Activated T-cell treated with anti-CD3 and anti-CD28 coated beads, Interleukin-2, amount 50 U/mL, for 4 hours (primary cell): Measurements from ENCODE around the gene CELSR3. TPM values are rescaled to one million over a fixed set of nuclear protein-coding genes. Genes with fewer than 3 reads are reported as not detected.
A peak's percentile ranks its signal among the peaks of the same experiment; 100 is the strongest.

Experiments used
- ATAC-seq, 2 donors: fragments of 200-7000 bp; cut with Tn5 transposase; one replicate each; pipeline ENCODE4 v1.10.0; 2021
- DNase-seq: peaks from one replicate; pipeline ENCODE4 v3.0.0-alpha.2; 2020
- H3K27me3 Mint-ChIP-seq: one replicate; pipeline ENCODE4 v1.8.0; 2021; ENCODE audit warnings: low read depth, mixed read lengths
- H3K36me3 Mint-ChIP-seq: one replicate; pipeline ENCODE4 v1.8.0; 2022; ENCODE audit warnings: mixed read lengths; ENCODE audit not compliant: insufficient read depth
- H3K4me1 Mint-ChIP-seq: one replicate; pipeline ENCODE4 v1.8.0; 2021; ENCODE audit warnings: low read depth, mixed read lengths
- H3K4me3 Mint-ChIP-seq: one replicate; pipeline ENCODE4 v1.8.0; 2021; ENCODE audit warnings: mild to moderate bottlenecking, moderate library complexity, mixed read lengths
- H3K9me3 Mint-ChIP-seq: one replicate; pipeline ENCODE4 v1.8.0; 2021; ENCODE audit warnings: mixed read lengths
- total RNA-seq, 3 donors: library from RNA; stranded (reverse); gene quantifications; one replicate each; pipeline ENCODE4 v1.2.1, GENCODE V29; 2021

The CELSR3 gene
- total RNA-seq, 3 donors from 2014 or later = 11.0 to 15.0 (median 12.3) TPM

DNA sequence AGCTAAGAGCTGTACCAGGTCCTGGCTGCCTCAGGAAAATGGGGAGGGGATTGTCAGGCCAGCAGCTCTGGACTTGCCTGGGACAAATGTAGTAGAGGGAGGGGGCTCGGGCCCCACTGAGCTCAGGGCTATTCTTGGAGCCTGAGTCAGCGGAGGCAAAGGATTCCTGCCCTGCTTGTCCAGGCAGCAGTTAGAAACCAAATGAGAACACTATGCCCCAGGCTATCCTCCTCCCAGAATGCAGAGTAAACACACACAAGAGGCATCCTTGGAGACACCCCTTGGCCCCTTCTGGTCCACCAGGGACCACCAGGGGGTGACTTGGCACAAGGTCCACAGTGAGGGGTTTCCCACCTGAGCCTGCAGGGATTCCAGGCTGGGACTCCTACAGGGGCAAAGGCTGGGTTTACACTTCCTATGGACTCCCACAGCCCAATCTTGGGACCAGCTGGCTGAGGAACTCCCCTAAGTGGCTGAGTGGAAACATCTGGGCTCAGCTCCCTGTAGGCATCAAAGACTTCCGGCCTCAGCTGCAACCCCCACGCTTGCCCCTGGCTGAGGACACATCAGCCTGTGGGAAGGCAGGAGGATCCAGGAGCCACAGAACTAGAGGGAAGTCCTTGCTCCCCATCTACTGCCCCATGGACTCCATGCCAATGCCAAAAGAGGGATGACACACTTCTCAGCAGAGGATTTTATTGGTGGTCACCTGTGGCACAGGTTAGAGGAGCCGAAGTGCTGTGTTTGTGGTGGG, 64.2 kb downstream of the CELSR3 start:
- Mint-ChIP-seq H3K4me3 (no peak overlapping the region), H3K9me3 (no peaks in the 10 kb centered on the region), H3K4me1 (peaks cover 6% of the 10 kb centered on the region), H3K27me3 (peaks cover 18% of the 10 kb centered on the region), H3K36me3 (peaks cover 13% of the 10 kb centered on the region)
- ATAC-seq (no peak), DNase-seq (no peak)

DNA sequence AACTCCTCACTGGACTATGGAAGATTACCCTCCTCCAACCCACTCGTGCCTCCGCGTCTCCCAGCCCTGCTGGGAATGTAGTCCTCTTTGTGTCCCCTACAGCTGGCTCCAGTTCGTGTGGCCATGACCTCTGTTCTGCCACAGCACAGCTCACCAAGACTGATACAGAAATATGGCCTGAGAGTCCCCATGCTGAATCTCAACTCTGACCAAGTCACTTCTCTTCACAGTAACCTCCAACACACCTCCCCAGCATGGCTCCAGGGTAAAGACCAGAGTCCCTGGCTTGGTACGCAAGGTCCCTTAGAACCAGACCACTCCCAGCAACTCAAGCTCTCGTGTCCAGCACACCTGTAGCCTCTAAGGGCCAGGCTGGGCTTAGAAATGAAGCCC, 65.3 kb downstream of the CELSR3 start:
- Mint-ChIP-seq H3K4me3 (no peak overlapping the region), H3K27me3 (peaks cover 28% of the 10 kb centered on the region), H3K4me1 (peaks cover 6% of the 10 kb centered on the region), H3K9me3 (no peaks in the 10 kb centered on the region), H3K36me3 (peaks cover 8% of the 10 kb centered on the region)
- DNase-seq (no peak), ATAC-seq (no peak)

DNA sequence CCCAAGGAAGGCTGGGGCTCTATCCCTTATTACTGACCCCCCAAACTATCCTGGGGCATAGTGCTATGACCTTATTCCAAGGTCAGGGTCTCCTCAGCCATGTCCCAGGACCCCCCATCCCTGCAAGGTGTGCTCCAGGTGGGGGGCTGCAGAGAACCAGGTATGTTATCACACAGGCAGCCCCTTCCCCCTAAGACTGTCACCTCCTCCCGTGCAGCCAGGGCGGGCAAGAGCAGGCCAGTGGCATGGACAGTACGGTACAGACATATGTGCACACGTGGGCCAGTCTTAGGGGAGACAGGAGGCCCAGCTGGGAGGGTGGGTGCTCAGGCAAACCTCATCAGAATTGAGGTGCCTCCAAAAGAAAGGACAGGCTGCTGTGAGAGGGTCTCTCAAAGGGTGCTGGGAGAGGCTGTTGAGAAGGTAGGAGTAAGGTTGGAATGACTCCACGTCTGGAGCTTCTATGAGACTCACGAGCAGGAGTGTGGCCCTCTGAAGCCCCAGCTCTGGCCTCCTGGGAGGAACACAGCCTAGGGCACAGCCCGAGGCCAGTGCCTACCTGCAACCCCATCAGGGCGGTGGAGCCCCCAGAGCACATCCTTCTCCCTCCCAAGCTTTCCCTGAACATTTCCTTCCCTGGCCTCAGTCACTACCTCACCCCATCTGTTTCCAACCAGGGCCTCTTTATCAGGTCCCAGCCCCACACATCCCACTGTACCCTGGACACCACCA, 65.8 kb downstream of the CELSR3 start:
- H3K4me3 Mint-ChIP-seq = no peak overlapping the region
- H3K36me3 Mint-ChIP-seq = peaks cover 7% of the 10 kb centered on the region
- peaks cover 6% of the 10 kb centered on the region for H3K4me1 Mint-ChIP-seq
- no peaks in the 10 kb centered on the region for H3K9me3 Mint-ChIP-seq
- peaks cover 31% of the 10 kb centered on the region for H3K27me3 Mint-ChIP-seq
- DNase-seq = no peak
- no peak for ATAC-seq

- Mint-ChIP-seq H3K27me3 (peaks cover 32% of the 10 kb centered on the region), H3K36me3 (peaks cover 7% of the 10 kb centered on the region), H3K4me3 (no peak overlapping the region), H3K9me3 (no peaks in the 10 kb centered on the region), H3K4me1 (peaks cover 6% of the 10 kb centered on the region)
- ATAC-seq (no peak), DNase-seq (no peak)
Observed at GRCh38 chr3:48596157-48596556, 66.5 kb downstream of the CELSR3 start.

DNA sequence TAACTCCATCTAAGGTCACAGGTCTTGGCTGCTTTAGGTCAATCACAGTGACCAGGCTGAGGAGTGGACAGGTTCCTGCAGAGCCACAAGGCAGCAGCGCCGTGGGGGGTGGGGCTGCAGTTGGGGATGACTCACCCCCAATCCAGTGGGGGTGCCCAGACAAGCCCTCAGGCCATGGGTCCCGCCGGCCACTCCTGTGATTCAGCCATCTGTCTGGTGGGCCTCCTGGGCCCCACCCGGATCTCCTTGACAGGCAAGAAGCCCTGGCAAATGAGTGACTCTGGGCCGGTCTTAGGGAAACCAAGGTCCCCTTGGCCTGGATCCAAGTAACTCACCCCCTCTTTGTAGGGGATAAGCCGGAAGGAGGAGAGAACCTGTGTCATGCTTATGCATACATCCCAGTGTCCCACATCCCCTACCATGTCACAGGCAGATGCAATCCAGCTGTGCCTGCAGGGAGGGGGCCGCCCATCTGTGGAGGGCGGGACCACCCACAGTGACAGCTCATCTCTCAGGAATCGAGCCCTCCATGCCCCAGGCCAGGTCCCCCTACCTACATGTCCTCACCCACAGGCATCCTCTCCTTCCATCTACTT, 67.1 kb downstream of the CELSR3 start:
- H3K4me3 Mint-ChIP-seq = no peak overlapping the region
- peaks cover 6% of the 10 kb centered on the region for H3K4me1 Mint-ChIP-seq
- peaks cover 36% of the 10 kb centered on the region for H3K27me3 Mint-ChIP-seq

DNA sequence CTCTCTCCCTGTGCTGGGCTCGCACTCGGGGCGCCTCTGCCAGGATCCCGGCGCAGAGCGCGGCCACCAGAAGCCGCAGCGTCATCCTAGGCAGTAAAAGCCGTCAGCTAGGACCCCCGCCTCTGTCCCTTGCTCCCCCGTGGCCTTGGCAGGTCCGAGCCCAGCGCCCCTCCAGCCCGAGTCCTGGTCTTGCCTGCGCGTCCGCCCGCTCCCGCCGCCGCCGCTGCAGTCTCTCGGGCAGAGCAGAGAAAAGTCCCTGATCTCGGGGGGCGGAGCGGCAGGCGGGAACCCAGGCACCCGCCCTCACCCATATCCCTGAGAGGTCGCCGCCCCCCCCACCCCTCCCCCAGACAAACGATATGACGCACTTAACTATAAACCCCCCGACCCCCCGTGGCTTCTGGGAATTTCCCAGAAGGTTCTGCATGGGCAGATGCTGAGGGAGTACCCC, 67.6 kb downstream of the CELSR3 start, which contains the start of gene COL7A1:
Gene COL7A1, minus strand, starts transcription at position 255 of the 451 bp plus-strand sequence. Its CDS starts 170 bp downstream, at position 85.
- Mint-ChIP-seq H3K4me1 (peaks cover 6% of the 10 kb centered on the region), H3K9me3 (no peaks in the 10 kb centered on the region), H3K4me3 (no peak within 1 kb of the TSS), H3K27me3 (peaks cover 36% of the 10 kb centered on the region), H3K36me3 (no peaks in the 10 kb centered on the region)
- no peak for DNase-seq
- ATAC-seq = peak; percentile 21 to 25

More for the DNA sequence above, 67.1 kb downstream of the CELSR3 start:
- ATAC-seq (peak; percentile 16), DNase-seq (no peak)
- Mint-ChIP-seq H3K9me3 (no peaks in the 10 kb centered on the region), H3K36me3 (peaks cover 1% of the 10 kb centered on the region)

DNA sequence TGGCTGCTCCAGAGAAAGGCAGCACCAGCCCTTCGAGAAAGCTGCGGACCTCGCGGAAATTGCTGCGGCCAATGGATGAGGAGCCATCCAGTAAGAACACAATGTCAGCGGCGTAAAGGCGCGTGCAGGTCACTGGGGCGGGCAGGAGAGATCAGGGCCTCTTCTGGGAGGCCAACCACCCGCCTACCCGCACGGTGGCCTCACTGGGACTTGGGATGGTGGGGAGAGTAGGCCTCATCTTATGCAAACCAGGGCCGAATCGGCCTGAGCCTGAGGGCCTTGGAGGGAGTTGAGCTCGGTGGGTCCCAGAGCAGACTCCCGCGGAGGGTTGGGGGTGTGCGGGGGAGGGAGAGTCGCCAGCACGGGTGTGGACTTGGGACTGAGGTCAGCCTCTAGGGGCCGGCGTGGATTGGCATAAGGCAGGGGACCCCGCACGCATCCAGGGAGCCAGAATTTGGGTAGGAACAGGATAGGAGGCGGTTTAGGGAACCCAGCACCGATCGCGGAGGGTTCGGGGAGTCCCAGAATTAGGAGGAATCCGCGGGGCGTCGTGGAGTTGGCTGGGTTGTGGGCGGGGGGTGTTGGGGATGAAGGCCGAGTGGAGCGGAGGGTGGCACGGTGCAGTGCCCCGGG, 68.2 kb downstream of the CELSR3 start:
- no peak overlapping the region for H3K4me3 Mint-ChIP-seq
- no peak for ATAC-seq
- H3K9me3 Mint-ChIP-seq = no peaks in the 10 kb centered on the region
- DNase-seq = no peak
- H3K27me3 Mint-ChIP-seq = peaks cover 40% of the 10 kb centered on the region
- H3K36me3 Mint-ChIP-seq = no peaks in the 10 kb centered on the region
- H3K4me1 Mint-ChIP-seq = peaks cover 6% of the 10 kb centered on the region

GRCh38 chr3:48593337-48593736, 69.3 kb downstream of the CELSR3 start:
- DNase-seq (no peak), ATAC-seq (no peak)
- H3K27me3 Mint-ChIP-seq = peaks cover 48% of the 10 kb centered on the region
- peaks cover 6% of the 10 kb centered on the region for H3K4me1 Mint-ChIP-seq
- H3K36me3 Mint-ChIP-seq = no peaks in the 10 kb centered on the region
- no peaks in the 10 kb centered on the region for H3K9me3 Mint-ChIP-seq
- no peak overlapping the region for H3K4me3 Mint-ChIP-seq

DNA sequence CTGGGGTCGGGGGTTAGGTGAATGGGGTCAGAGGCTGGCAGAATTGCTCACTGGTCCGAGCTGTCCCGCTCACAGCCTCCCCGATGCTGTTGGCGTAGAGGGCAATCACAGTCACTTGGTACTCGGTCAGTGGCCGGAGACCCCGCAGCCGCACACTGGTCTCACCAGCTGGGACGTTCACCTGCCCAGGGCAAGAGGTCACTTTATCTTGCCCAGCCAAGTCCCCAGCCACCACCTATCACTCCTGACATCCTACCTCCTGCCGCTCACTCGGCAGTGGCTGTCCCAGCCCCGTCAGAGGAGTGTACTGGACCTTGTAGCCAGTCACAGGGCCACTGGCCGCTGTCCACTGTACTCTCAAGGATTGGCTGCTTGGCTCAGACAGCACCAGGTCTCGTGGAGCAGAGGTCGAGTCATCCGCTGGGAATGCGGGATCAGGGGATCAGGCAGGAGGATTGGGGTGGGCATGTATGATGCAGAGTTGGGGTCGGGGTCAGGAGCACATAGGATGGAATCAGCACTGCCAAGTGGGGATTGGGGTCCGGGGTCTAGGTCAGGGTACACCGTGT, 70.1 kb downstream of the CELSR3 start:
- no peaks in the 10 kb centered on the region for H3K9me3 Mint-ChIP-seq
- peaks cover 53% of the 10 kb centered on the region for H3K27me3 Mint-ChIP-seq
- ATAC-seq (no peak), DNase-seq (no peak)
- no peaks in the 10 kb centered on the region for H3K36me3 Mint-ChIP-seq
- H3K4me3 Mint-ChIP-seq = no peak overlapping the region
- peaks cover 6% of the 10 kb centered on the region for H3K4me1 Mint-ChIP-seq

- DNase-seq = no peak
- Mint-ChIP-seq H3K9me3 (no peaks in the 10 kb centered on the region), H3K4me3 (no peak overlapping the region), H3K36me3 (no peaks in the 10 kb centered on the region), H3K4me1 (peaks cover 6% of the 10 kb centered on the region), H3K27me3 (peaks cover 53% of the 10 kb centered on the region)
- no peak for ATAC-seq
Observed at GRCh38 chr3:48591886-48592518, 70.7 kb downstream of the CELSR3 start.

- peaks cover 53% of the 10 kb centered on the region for H3K27me3 Mint-ChIP-seq
- DNase-seq (no peak), ATAC-seq (no peak)
- H3K9me3 Mint-ChIP-seq = no peaks in the 10 kb centered on the region
- H3K4me3 Mint-ChIP-seq = no peak overlapping the region
- peaks cover 6% of the 10 kb centered on the region for H3K4me1 Mint-ChIP-seq
- no peaks in the 10 kb centered on the region for H3K36me3 Mint-ChIP-seq
Observed at GRCh38 chr3:48591436-48591835, 71.2 kb downstream of the CELSR3 start.

DNA sequence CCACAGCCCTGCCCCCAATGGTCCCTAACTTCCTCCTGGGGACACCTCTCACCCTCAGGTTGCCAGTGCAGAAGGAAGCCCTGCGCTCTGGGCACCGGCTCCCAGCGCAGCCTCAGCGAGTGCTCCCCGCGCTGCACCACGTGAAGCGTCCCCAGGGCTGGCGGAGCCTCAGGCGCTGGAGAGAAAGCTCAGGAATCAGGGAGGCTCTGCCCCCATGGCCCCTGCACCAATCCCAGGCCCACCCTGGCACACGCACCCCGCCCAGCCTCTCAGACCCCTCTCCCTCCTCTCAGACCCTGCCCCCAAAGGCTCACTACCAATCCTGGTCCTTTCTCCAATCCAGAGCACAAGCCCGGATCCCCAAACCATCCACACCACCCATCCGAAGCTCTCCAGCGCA, 74.5 kb downstream of the CELSR3 start:
- H3K4me1 Mint-ChIP-seq = no peaks in the 10 kb centered on the region
- H3K4me3 Mint-ChIP-seq = no peak overlapping the region
- DNase-seq (no peak), ATAC-seq (no peak)
- H3K9me3 Mint-ChIP-seq = no peaks in the 10 kb centered on the region
- peaks cover 32% of the 10 kb centered on the region for H3K27me3 Mint-ChIP-seq
- H3K36me3 Mint-ChIP-seq = no peaks in the 10 kb centered on the region

- Mint-ChIP-seq H3K36me3 (no peaks in the 10 kb centered on the region), H3K4me3 (no peak overlapping the region), H3K9me3 (no peaks in the 10 kb centered on the region), H3K4me1 (no peaks in the 10 kb centered on the region), H3K27me3 (peaks cover 28% of the 10 kb centered on the region)
- no peak for DNase-seq
- no peak for ATAC-seq
Observed at GRCh38 chr3:48587686-48588085, 75.0 kb downstream of the CELSR3 start.
